Vagina (tissue), 2 donors: ENCODE measurements around the gene KRTAP13-3.

Source experiments
- CTCF ChIP-seq, 3 experiments: fragments of 450-650 bp in 2 of 3; fragments of 200-600 bp in 1 of 3; sonication (generic) in 1 of 3; IDR thresholded peaks; one replicate each; pipeline ENCODE4 v1.5.1; 2017 to 2019; ENCODE audit warnings: antibody characterized with exemption in 3 of 3, mild to moderate bottlenecking in 2 of 3, moderate library complexity in 2 of 3
- POLR2A ChIP-seq, 2 donors: fragments of 450-650 bp; IDR thresholded peaks; one replicate each; pipeline ENCODE4 v1.6.1; 2017; ENCODE audit warnings: antibody characterized with exemption in 2 of 2, mild to moderate bottlenecking in 2 of 2, moderate library complexity in 2 of 2
- POLR2AphosphoS5 ChIP-seq, 2 donors: sonication (generic); formaldehyde crosslinking; IDR thresholded peaks; one replicate each; pipeline ENCODE4 v1.9.0; 2017; ENCODE audit warnings: antibody characterized with exemption in 2 of 2, mild to moderate bottlenecking in 2 of 2, low read depth in 1 of 2; ENCODE audit not compliant: insufficient read depth in 1 of 2

- TF ChIP-seq CTCF (IDR thresholded peaks at IDR 0.05): no peak
- no peak for TF ChIP-seq POLR2A (IDR thresholded peaks at IDR 0.05)
- no peak for TF ChIP-seq POLR2AphosphoS5 (IDR thresholded peaks at IDR 0.05; ENCODE audit: insufficient read depth in 1 of 2, low read depth in 1 of 2)
Observed at GRCh38 chr21:30415993-30416392, 9.7 kb downstream of the KRTAP13-3 start.
